HG03280 (cell line): ENCODE measurements around the gene MARCHF11.

Source experiments
- ATAC-seq: cut with Tn5 transposase; IDR thresholded peaks from one replicate; pipeline ENCODE4 v1.9.1; 2021; ENCODE audit warnings: mild to moderate bottlenecking, moderate library complexity; ENCODE audit not compliant: unreplicated experiment

The MARCHF11 gene

DNA sequence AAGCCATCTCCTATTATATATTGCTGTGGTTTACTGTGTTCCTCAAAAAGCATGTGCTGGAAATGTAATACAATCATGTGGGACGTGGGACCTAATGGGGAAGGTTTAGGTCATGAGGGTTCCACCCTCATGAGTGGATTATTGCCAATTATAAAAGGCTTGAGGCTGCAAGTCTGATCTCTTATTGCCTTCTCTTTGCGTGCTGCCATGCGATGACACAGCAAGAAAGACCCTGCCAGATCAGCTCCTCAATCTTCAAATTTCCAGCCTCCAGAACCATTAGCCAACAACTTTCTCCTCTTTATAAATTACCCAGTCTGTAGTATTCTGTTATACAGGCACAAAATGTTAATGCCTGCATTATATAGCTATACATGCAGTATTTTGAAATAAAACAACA lies 45.4 kb downstream of the MARCHF11 start:
- no peak for ATAC-seq

DNA sequence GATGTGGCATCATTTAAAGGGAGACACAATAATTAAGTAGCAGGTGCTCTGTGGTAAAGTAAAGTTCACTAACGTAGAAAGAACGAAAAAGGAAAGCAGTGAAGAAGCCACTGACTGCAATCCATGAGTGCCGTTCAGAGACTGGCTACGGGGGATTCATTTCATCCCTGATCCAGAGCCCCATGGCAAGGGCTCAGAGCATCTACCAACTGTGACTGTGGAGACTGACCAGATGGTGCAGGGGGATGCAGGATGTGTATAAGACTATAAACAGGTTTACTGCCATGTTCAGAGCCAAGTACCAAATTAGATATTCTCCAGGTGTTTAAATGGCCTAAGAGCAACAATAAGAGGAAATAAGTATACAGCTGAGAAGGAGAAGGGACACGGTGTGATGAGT lies 47.7 kb downstream of the MARCHF11 start:
- ATAC-seq, result no peak

DNA sequence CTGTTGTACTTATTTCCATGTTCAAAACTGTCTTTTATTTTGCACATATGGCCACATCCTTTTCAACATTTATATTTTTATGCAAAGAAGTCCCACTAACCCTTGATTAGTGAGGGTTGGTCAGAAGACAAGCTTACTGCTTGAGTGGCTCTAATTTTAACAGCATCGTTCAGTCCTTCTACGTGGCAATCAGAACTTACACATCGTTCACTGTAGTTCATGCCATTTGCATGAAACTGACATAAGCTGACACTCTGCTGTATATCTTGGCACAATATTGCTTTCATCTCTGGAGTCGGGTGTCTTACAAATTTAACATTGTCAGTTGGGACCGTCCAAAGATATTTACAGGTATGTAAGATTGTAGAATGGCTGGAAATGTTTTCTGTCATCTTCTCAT lies 50.6 kb downstream of the MARCHF11 start:
- no peak for ATAC-seq

DNA sequence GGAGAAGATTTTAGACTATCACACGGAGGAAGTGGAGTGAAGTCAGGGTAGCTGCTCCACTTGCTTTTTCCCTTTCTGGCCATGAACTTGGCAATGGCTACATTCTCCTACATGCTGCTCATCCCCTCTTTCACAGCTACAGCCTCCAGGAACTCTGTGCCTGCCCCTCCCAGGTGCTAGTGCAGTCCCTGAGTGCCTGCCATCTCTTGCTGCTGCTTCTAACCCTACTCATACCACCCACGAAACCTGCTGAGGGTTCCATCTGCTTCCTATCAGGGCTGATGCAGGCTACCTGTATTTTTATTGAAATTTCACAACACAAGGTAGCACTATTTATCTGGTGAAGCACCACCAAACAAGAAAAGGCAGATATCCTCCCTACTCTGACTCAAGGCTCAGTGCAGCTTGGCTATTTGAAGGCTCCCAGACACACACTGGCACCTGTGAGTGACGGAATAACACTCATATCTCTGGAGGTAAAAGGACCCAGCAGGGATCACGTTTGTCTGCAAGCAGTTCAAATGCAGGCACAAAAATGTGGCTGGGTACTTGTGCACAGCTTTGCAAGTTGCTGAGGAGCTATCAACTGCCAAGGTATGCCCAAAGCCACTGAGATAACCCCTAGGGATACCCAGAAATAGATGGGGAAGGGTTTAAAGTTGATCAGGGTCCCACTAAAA lies 51.6 kb downstream of the MARCHF11 start:
- ATAC-seq, result no peak

DNA sequence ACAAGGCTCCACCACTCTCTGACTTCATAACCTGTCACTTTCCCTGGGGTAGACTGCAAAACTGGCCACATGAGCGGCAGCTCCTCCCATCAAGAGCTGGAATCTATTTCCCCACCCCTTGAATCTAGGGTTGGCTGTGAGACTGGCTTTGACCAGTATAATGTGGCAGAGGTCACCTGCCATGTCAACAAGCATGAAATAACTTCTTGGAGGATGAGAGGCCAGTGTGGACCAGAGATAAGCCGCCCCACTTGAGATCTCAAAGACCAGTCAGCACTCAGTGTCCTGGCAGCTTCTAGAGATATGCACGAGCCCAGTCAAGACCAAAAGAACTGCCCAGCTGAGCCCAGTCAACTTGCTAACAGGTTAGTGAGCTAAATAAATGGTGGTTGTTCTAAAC lies 59.0 kb downstream of the MARCHF11 start:
- ATAC-seq, result no peak

DNA sequence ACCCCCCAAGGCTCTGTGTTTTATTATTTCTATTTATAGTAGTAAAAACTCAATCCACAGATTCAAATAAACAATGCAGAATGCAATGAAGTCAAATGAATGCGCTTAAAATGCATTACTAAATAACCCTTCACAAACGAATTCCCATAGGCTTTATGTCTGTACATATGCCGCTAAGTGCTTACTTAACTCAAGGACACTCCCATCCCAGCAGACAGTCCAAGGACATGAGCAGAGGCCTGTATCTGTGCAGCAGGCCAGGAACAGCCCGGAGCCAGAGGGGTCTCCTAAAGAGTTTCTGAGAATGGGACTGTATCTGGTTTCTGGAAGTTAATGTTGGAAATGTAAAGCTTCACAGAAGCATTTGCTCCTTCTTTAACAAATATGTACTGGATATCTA lies 59.8 kb downstream of the MARCHF11 start:
- ATAC-seq, result no peak

DNA sequence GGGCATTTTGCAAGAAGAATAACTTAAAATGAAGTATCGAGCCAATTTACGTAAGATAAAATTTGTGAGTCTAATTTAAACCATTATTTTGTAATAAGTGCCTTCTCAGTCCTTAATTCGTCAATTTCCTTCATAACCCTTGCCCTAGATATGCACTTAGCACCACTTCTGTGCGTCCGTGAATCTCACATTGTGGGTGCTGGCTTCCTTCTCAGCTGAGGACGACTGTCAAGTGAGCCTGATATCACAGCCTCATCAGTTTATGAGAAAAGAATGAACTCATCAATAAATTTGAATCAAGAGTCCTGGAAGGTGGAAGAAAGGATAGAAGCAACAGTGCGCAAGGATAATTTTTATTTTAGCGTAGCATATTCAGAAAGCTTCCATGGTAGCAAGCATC lies 64.5 kb downstream of the MARCHF11 start:
- ATAC-seq, result no peak

DNA sequence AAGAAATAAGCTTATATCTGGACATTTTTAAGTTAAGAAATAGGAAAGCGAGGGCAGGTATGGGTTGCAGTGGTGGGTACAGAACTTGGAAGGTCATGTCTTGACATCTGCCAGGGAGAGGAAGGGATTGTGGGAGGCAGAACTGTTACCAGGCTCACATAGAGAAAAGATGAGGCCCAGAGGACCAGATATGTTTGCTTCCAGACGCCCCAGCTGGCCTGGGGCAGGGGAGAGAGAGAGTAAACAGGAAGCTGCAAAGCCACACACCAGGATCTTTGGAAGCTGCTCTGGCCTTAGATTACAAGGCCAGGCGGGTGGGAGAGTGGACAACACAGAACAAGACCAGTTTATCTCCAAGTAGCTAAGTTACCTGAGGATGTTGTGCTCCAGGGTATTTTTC lies 71.2 kb downstream of the MARCHF11 start:
- no peak for ATAC-seq

DNA sequence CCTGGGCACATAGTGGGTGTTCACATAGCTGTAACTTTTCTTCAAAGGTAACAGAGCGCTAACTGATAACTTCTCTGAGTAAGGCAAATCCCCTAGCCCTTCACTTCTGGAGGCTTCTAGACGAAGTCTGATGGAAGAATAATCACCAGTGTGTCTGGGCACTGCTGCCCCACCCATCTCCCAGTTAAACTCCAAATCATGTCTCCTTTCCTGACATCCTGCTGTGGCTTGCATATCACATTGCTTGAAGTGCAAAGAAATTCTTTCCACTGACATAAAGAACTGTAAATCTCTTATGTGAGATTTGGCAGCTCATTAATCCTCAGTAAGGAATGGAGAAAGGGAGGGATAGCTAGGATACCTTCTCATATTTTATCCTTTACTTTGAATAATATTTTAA lies 74.6 kb downstream of the MARCHF11 start:
- ATAC-seq, result no peak

DNA sequence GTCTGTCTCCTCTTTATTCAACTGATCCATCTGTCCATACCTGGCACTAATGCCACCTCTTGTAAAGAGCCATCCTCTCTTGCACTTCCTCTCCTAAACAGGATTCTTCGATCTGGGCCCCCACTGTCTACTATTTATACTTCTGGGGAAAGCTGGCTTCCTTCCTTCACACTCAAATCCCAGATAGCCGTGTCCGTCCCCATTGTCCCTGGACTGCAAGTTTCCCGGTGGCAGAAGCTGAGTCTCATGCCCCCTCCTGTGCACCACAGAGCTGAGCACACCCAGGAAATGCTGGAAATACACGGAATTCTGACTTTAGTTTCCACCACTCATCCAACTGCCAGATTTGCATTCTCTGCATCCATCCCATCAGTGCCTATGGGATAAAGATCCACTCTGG lies 84.0 kb downstream of the MARCHF11 start:
- no peak for ATAC-seq

DNA sequence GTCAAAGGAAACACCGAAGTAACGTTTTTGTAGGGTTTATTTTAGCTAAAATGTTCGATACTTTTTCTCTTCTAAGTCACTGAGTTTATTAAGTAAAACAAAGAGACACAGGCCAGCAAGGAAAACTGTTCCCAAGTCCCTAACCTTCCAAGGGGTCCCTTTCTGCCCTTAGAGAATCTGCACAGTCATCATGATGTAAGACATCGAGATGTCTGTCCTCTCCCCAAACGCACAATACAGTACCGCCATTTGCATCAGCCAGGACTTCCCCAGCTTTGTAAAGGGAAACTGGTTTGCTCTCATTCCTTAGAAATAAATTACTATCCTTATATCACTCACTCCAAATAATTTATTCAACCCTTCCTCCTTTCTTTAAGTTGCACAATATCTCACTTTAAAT lies 89.3 kb downstream of the MARCHF11 start:
- no peak for ATAC-seq

DNA sequence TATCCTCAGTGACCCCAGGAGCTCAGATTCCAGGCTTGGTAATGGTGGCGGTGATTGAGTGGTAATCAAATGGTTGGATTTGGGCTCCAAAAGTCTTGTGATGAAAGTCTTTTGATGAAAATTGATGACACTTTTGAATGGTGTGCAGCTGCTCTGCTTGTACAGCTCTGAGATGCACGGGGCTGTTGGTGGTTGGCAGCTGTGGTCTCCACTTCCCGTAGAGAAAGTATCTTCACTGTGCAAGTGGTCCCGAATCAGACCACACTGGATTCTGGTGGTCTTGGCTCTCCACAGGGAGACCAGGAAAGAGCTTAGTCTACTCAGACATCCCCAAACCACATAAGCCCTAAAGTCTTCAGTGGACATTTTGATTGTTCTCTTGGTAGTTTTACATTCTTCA lies 96.6 kb downstream of the MARCHF11 start:
- no peak for ATAC-seq

DNA sequence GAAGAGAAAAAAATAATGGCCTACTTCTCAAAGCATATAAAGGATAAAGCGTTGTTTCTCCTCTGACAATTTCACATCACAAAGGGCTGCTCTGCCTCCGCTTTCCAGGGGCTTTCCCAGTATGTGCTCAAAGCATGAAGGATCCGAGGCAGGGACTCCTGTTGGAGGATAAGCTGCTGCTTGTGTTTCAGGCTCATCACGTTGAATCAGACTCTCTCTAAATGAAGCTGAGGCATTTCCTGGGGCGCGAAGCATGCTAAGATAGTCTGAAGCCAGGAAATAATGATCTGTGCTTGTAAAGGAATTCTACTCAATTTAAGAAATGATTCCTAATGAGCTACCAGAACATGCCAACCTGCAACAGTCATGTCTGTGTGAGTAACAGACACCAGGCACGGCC lies 97.5 kb downstream of the MARCHF11 start:
- no peak for ATAC-seq

DNA sequence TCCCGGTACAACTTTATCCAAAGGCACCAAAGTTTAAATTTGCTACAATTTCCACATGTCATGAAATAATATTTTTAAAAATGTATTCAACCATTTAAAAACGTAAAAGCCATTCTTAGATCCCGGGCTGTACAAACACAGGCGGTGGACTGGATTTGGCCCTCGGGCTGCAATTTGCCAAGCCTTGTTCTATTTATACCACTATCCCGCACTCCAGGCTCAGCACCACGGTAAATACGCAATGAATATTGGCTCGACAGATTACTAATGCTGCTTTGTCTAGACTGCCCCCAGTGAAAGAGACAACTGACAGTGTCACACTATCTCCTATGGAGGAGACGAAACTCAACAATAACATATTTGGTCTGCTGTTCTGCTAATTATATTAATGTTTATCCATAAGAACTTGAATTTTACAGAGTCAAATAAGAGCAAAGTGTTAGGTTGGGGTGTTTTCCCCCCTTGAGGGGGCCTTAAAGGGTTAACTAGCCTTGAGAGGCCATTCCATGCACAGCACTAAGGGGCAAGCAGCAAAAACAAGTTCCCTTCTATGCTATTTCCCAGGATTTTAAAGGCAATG lies 98.1 kb downstream of the MARCHF11 start:
- ATAC-seq, result no peak

DNA sequence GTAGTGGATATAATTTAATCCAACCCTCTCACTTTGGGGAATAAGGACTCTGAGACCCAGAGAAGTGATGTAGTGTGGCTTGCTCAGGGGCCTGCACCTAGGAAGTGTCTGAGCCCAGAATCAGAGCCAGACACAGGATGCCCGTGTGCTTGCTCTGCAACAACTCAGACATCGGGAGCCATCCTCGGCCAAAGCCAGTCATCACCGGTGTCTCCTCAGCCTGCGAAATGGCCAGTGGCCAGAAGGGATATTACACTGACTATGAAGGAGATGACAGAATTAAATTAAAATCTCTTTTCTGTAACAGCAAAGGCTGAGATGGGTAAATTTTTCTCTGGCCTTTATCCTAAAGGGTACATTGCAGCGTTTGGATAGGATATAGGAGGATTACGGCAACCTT lies 102.9 kb downstream of the MARCHF11 start:
- no peak for ATAC-seq

DNA sequence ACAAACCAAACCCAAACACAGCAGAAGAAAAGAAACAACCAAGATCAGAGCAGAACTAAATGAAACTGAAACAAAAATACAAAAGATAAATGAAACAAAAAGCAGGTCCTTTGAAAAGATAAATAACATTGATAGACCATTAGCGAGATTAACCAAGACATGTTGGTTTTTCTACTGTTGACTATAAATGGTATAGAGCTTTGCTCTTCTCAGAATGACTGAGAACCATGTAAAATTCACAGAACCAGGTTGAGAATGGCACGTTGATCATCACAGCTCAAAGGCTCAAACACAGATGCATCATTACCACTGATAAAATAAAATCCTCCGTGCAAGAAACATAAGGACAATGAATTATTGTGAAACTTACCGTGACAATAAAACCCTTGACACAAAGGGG lies 105.2 kb downstream of the MARCHF11 start:
- no peak for ATAC-seq

DNA sequence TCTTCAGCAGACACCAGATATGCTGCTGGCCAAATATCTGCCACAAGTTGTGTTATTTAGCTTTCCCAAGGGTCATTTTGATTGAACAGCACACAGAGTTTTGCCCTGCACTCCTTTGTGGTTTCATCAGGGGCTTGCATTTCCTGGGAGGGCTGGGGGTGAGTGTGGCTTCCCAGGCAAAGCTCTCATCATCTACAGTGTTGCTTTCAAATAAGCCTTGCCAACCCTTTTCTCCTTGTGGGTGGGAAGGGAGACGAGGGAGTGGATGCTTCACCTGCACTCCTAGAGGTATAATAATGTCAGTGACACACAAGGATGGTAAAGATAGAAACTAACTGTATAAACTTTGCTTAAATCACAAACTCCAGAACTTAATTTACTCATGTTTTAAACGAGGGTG lies 107.0 kb downstream of the MARCHF11 start:
- ATAC-seq, result no peak

DNA sequence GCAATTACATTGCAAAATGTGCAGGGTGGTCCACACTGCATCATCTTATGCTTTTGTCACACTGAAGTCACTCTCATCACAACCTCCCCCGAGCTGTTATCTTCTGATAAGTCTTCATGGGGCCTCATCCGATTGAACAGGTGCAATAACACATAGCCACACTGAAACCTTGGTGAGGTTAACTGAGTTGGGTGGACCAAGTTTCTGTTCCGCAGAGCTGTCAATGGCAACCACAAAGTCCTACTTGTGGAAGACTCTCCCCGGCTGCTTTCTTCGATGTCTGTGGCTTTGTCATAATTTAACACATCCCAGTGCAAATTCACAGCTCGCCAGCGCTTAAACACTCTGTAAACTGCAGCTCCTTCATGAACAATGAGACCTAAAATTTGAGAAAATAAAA lies 112.2 kb downstream of the MARCHF11 start:
- ATAC-seq, result no peak

DNA sequence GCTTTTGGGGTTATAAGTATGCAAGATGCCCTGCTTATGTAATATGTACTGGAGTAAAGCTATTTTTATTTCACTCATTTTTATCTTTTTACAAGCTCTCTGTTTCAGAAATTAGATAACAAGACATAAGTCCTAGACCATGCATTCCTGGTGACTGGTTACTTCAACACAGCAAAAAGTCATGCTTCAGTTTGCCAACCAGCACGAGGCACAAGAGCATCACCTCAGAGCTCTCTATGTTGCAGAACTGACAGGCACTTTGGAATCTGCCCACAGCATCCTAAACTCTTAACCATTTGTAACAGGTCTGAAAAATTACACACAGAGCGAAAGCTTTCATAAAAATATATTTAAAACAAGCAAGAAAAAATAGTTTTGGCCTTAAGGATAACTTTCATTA lies 112.8 kb downstream of the MARCHF11 start:
- no peak for ATAC-seq

DNA sequence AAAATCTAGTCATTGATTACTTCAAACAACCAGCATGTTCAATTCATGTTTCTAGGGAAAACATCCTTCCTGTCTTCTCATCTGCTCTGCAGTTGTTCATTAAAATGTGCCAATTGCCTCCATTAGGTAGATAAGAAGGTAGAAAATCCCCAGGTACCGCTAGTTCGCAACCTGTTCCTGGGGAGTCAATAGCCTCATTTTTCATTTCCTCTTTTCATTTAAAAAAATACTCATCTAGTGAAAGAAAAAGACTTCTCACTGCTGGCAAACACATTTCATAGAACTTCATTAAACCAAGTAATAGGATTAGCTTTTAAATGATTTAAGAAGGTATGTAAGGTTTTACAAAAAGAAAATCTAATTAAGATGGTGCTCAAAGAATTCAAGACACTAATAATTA lies 113.3 kb downstream of the MARCHF11 start:
- ATAC-seq, result no peak

DNA sequence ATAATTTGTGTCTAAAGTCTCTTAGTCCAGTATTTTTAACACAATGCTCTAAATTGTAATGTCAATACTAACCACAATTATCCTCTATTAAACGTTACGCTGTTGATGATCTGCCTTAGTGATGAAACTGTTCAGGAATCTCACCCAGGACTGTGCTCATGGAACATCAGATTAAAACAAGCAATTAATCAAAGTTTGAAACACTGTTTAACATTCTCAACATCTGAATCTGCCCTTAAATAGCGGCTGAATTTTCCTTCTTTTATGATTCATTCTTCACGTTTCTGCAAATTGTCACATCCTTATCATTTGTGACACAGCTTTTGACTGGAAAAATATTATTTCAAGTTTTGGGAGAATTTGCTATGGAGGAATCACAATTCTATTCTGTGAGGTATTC lies 113.8 kb downstream of the MARCHF11 start:
- no peak for ATAC-seq

DNA sequence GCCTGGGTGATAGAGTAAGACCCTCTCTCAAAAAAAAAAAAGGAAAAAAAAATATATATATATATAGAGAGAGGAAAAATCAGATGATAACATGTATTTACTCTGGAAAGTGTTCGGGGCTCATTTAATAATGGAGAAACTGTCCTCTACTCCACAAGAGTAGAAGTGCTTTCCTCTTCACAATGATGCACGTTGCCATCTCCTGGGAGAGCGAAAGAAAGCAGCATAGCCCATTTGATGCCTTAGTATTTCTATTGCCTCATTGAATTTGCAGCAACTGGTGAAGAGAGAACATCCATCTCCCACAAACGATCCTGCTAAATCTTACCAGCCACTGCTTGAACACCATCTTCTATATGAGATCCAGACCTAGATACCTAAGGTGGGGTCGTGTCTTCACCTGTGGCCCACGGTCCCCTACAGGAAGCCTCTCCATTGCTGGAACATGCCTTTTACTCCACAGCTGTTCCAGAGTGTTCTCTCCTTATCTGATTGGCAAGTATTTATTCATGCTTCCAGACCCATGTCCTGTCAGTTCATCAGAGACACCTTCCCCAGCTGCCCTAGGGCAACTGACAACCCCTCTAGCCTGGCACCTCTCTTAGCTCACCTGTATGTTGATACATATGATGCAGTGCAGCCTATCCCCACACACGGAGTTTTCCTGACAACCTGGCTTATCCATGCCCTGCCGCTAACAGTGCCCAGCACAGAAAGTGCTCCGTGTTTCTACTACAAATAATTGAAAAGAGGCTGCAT lies 115.3 kb downstream of the MARCHF11 start:
- no peak for ATAC-seq
